Stomach (tissue), 9 donors: Measurements from ENCODE around the gene KIAA0232. TPM values are rescaled to one million over a fixed set of nuclear protein-coding genes. Genes with fewer than 3 reads are reported as not detected.
A peak's percentile ranks its signal among the peaks of the same experiment; 100 is the strongest.
"Not testable (repeated sequence)": the region's sequence is repeated elsewhere in the genome, so short reads cannot be mapped to it uniquely, and the experiment has no call there.

Experiments
- DNase-seq, 2 donors: peaks; one replicate each; pipeline versions ENCODE4 v3.0.0 to v3.0.0-alpha.2; 2013 to 2019
- H3K27ac ChIP-seq, 5 donors: fragments of 200-600 bp in 4 of 5; sonication (generic) in 4 of 5; one replicate each; pipeline ENCODE4 v1.5.1; 2013 to 2019; ENCODE audit warnings: mild to moderate bottlenecking in 1 of 5, moderate library complexity in 1 of 5
- H3K27me3 ChIP-seq, 3 donors: fragments of 200-600 bp; sonication (generic); one replicate each; pipeline ENCODE4 v1.5.1; 2017 to 2019; ENCODE audit warnings: mixed run types in 1 of 3
- H3K36me3 ChIP-seq, 4 donors: fragments of 200-600 bp; sonication (generic); 1 replicate in 3 of 4; 2 replicates in 1 of 4; pipeline ENCODE4 v1.5.1; 2016 to 2019
- H3K4me1 ChIP-seq, 4 donors: fragments of 200-600 bp; sonication (generic); one replicate each; pipeline ENCODE4 v1.5.1; 2016 to 2019
- H3K4me3 ChIP-seq, 4 donors: fragments of 200-600 bp; sonication (generic) in 3 of 4; one replicate each; pipeline ENCODE4 v1.5.1; 2016 to 2019; ENCODE audit warnings: mild to moderate bottlenecking in 1 of 4
- H3K9me3 ChIP-seq, 4 donors: fragments of 200-600 bp; sonication (generic); one replicate each; pipeline ENCODE4 v1.5.1; 2016 to 2019
- EP300 ChIP-seq: sonication (generic); formaldehyde crosslinking; IDR thresholded peaks from one replicate; pipeline ENCODE4 v1.6.1; 2017; ENCODE audit warnings: antibody characterized with exemption
- POLR2A ChIP-seq, 4 donors: fragments of 450-650 bp; IDR thresholded peaks; one replicate each; pipeline ENCODE4 v1.6.1; 2016; ENCODE audit warnings: antibody characterized with exemption in 4 of 4, control low read depth in 2 of 4, mild to moderate bottlenecking in 1 of 4, moderate library complexity in 1 of 4
- POLR2AphosphoS5 ChIP-seq, 3 donors: sonication (generic); formaldehyde crosslinking; IDR thresholded peaks; one replicate each; pipeline ENCODE4 v1.6.1; 2016; ENCODE audit warnings: antibody characterized with exemption in 3 of 3
- WGBS, 5 donors: extraction: QIAGEN DNeasy Blood & Tissue Kit in 3 of 5; methylation state at CpG; one replicate each; pipeline versions ENCODE4 v1.1.5 to v1.1.7; 2013 to 2018; 5-methylcytosine and 5-hydroxymethylcytosine counted together
- intact Hi-C: fragments of 100-400 bp; cut with DNase I; formaldehyde crosslinking; loops from one replicate; pipeline ENCODE4 v1.15.1; 2023; ENCODE audit warnings: low total_unique reads
- polyA plus RNA-seq, 3 donors: library from polyadenylated mRNA; stranded (reverse); fragments of 200-250 nt; gene quantifications; one replicate each; pipeline ENCODE4 v1.2.3, GENCODE V29; 2013
- total RNA-seq, 5 donors: library from RNA; depleted of rRNA; stranded (reverse); fragments of >200 nt; gene quantifications; one replicate each; pipeline versions ENCODE4 v1.1.0 to v1.2.3, GENCODE V29; 2014 to 2016
- TF ChIP-seq, protein P1 (sequence below), 7 experiments: fragments of 450-650 bp in 4 of 7; fragments of 200-600 bp in 3 of 7; sonication (generic) in 3 of 7; IDR thresholded peaks; one replicate each; pipeline ENCODE4 v1.5.1; 2016 to 2019; ENCODE audit warnings: antibody characterized with exemption in 7 of 7, control low read depth in 2 of 7, mild to moderate bottlenecking in 1 of 7
- donor health status: healthy with polysubstance abuse.
- donor health status: Bipolar disorder and iron deficiency.
- donor health status: healthy.

Gene KIAA0232
- total and polyA plus RNA-seq, 8 donors: 5.1 to 48.1 (median 9.9) TPM

DNA sequence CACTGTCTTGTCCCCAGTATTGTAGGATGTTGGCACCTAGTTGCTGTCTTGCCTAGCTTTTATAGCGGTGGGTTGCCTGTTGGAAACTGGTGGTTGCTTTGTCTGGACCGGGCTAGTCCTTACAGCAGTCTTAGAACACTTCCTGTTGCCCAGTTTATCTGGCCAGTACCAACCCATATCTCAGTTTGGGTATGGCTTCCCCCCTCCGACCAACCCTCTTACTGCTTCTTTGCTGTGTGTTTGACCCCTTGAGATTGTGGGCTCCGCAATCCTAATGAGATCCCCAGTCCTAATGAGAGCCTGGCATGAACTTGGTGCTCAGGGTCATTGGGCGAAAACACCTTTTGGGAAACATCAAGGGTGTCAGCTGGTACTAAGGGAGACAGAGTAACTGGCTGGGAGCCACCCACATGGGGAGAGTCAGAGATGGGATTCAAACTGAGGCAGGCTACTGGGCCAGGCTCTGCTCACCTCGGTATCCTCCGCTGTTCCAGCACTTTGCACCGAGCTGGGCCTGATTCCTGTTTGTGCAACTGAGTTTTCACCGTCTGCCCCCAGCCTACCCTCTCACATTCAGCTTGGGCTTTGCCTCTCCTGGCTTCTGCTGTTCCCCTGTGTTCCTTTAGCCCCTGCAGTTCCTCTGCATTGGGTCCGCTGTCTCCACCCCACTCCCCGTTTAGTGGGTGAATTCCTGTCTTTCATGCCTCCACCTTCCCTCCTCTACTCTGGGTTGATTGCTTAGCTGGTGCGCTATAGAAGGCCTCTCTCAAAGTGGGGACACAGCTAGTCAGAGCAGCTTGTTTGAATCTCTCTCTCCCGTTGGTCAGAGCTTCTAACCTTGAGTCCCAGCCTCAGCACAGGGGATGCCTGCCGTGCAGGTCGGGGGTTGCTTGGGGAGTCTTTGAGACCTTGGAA lies 128.7 kb downstream of the KIAA0232 start:
- WGBS, 5 donors: 75 to 89% (median 81%) methylated on average over 14 to 15 of the region's 15 CpGs
- peak overlapping the region; percentile 96 to 100 (median 99) for H3K27ac ChIP-seq

DNA sequence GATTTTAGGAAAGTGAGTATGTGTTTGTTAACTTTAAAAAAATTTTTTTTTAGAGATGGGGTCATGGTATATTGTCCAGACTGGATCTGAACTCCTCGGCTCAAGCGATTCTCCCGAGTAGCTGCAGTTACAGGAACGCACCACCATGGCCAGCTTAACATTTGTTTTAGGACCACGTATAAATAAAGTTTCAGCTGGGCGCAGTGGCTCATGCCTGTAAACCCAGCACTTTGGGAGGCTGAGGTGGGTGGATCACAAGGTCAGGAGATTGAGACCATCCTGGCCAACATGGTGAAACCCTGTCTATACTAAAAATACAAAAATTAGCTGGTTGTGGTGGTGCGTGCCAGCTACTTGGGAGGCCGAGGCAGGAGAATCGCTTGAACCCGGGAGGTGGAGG lies 129.4 kb downstream of the KIAA0232 start:
- WGBS, 5 donors: 83 to 84% (median 84%) methylated on average over 10 of the region's 10 CpGs
- DNase-seq, H3K36me3 ChIP-seq, intact Hi-C loops, H3K27me3 ChIP-seq, H3K9me3 ChIP-seq: not testable (repeated sequence)
- TF ChIP-seq, protein P1, sequence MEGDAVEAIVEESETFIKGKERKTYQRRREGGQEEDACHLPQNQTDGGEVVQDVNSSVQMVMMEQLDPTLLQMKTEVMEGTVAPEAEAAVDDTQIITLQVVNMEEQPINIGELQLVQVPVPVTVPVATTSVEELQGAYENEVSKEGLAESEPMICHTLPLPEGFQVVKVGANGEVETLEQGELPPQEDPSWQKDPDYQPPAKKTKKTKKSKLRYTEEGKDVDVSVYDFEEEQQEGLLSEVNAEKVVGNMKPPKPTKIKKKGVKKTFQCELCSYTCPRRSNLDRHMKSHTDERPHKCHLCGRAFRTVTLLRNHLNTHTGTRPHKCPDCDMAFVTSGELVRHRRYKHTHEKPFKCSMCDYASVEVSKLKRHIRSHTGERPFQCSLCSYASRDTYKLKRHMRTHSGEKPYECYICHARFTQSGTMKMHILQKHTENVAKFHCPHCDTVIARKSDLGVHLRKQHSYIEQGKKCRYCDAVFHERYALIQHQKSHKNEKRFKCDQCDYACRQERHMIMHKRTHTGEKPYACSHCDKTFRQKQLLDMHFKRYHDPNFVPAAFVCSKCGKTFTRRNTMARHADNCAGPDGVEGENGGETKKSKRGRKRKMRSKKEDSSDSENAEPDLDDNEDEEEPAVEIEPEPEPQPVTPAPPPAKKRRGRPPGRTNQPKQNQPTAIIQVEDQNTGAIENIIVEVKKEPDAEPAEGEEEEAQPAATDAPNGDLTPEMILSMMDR (IDR thresholded peaks at IDR 0.05): peak in 1 of 7 experiments; percentile 6
- Histone ChIP-seq H3K4me3 (peak overlapping the region in 2 of 4 donors; percentile 79 to 81), H3K27ac (peak overlapping the region in 4 of 5 donors; percentile 50 to 100 (median 99)), H3K4me1 (peaks cover 55 to 84% (median 76%) of the 10 kb centered on the region in 4 donors)

More for the DNA sequence above, 128.7 kb downstream of the KIAA0232 start:
- Histone ChIP-seq H3K4me1 (peaks cover 48 to 77% (median 69%) of the 10 kb centered on the region in 4 donors), H3K9me3 (no peaks in the 10 kb centered on the region), H3K27me3 (peaks cover 0 to 14% (median 0%) of the 10 kb centered on the region in 3 donors), H3K36me3 (no peaks in the 10 kb centered on the region), H3K4me3 (peak overlapping the region; percentile 79 to 95 (median 82))
- intact Hi-C loops: no loop called here
- DNase-seq: no peak
- no peak for TF ChIP-seq EP300
- no peak for TF ChIP-seq POLR2AphosphoS5 (IDR thresholded peaks at IDR 0.05)
- TF ChIP-seq, protein P1 (IDR thresholded peaks at IDR 0.05): no peak
- no peak for TF ChIP-seq POLR2A (IDR thresholded peaks at IDR 0.05)

DNA sequence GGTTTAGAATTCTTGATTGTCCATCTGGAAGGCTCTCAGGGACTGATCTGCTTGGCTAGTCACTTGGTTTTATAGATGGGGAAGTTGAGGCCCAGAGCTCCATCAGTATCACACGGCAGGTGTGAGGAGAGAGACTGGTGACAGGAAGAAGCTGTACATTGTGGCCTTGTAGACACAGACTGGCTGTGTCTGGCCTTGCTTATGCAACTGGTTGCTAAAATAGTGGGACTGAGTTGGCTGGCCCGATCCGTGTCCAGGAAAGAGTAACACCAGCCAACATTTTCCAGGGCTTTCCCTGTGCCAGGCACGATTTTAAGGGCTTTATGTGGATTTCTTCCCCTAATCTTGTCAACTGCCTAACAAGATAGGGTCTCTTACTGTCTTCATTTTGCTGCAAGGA lies 129.9 kb downstream of the KIAA0232 start:
- 23 to 67% (median 47%) methylated on average over 4 of the region's 4 CpGs for WGBS, 5 donors
- TF ChIP-seq, protein P1 (IDR thresholded peaks at IDR 0.05): no peak
- TF ChIP-seq EP300 (no peak), POLR2AphosphoS5 (IDR thresholded peaks at IDR 0.05) (no peak), POLR2A (IDR thresholded peaks at IDR 0.05) (no peak)
- DNase-seq: no peak
- Histone ChIP-seq H3K36me3 (no peaks in the 10 kb centered on the region), H3K9me3 (no peaks in the 10 kb centered on the region), H3K4me1 (peaks cover 60 to 88% (median 80%) of the 10 kb centered on the region in 4 donors), H3K4me3 (no peak overlapping the region), H3K27ac (peak overlapping the region in 4 of 5 donors; percentile 20 to 100 (median 74)), H3K27me3 (peaks cover 0 to 2% (median 0%) of the 10 kb centered on the region in 3 donors)
- intact Hi-C loops: no loop called here

DNA sequence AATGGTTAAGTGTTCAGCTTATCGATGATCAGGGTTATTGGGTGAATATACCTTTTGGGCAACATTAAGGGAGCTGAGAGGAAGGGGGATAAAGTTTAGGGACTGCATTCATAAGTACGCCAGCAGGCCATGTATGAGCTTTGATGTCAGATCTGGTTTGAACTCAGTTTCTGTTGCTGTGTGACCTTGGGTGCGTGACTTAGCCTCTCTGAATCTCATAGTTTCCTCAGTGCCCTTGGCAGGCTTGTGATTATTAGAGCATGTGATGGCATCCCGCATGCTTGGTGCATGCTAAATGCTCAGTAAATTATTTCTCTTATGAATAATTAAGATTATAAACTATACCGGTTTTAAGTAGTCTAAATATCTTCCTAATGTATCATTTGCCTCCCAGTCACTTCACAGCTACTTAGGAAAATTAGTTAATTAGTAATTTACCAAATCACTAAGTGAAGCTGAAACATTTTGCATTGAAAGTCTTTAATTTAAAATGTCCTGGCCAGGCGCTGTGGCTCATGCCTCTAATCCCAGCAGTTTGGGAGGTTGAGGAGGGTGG lies 130.9 kb downstream of the KIAA0232 start:
- WGBS, 5 donors: 84 to 93% (median 86%) methylated on average over 6 of the region's 6 CpGs
- intact Hi-C loops: no loop called here
- Histone ChIP-seq H3K4me1 (peaks cover 63 to 88% (median 80%) of the 10 kb centered on the region in 4 donors), H3K9me3 (no peaks in the 10 kb centered on the region), H3K4me3 (no peak overlapping the region), H3K27ac (peak overlapping the region in 4 of 5 donors; percentile 20 to 100 (median 62)), H3K36me3 (no peaks in the 10 kb centered on the region), H3K27me3 (no peaks in the 10 kb centered on the region)
- TF ChIP-seq EP300: no peak
- no peak for TF ChIP-seq POLR2AphosphoS5 (IDR thresholded peaks at IDR 0.05)
- TF ChIP-seq POLR2A (IDR thresholded peaks at IDR 0.05): no peak
- TF ChIP-seq, protein P1 (IDR thresholded peaks at IDR 0.05): no peak
- DNase-seq: no peak
